Panc1 (cell line): ENCODE data around the gene AMZ1. TPM values are rescaled to one million over a fixed set of nuclear protein-coding genes. Genes with fewer than 3 reads are reported as not detected.

Experiments used
- ATAC-seq: fragments of 200-7000 bp; cut with Tn5 transposase; 2 replicates; pipeline ENCODE4 v1.9.1; 2020; ENCODE audit warnings: mild to moderate bottlenecking, moderate library complexity
- BruUV-seq: library from RNA; stranded (reverse); fragments of 400-500 nt; replicated peaks from 2 replicates; lab custom pipeline; 2021; lab: Mats Ljungman, UMichigan
- CTCF ChIA-PET: fragments of 300-600 bp; sonication (Branson Sonifier 250); formaldehyde crosslinking; loops from one replicate; lab custom pipeline; 2022; ENCODE audit warnings: antibody characterized with exemption; lab: Charles Lee
- POLR2A ChIA-PET: fragments of 300-600 bp; sonication (Branson Sonifier 250); formaldehyde crosslinking; loops from one replicate; lab custom pipeline; 2022; ENCODE audit warnings: antibody characterized with exemption; lab: Charles Lee
- DNase-seq: peaks from one replicate; pipeline ENCODE4 v3.0.0-alpha.2; 2010; ENCODE audit warnings: low read depth, low spot score
- H3K27ac ChIP-seq: 2 replicates; pipeline ENCODE4 v1.5.1; 2011; ENCODE audit warnings: mild to moderate bottlenecking, low read length, inconsistent platforms
- H3K27me3 ChIP-seq: fragments of 200-500 bp; sonication (Bioruptor generic); 2 replicates; pipeline ENCODE4 v1.6.0; 2014; ENCODE audit warnings: low read length, inconsistent platforms; ENCODE audit not compliant: control insufficient read depth, insufficient read depth
- H3K36me3 ChIP-seq: fragments of 200-500 bp; sonication (Bioruptor generic); 2 replicates; pipeline ENCODE4 v1.5.1; 2014; ENCODE audit warnings: inconsistent platforms, mild to moderate bottlenecking, low read length, moderate library complexity; ENCODE audit not compliant: control insufficient read depth, insufficient read depth
- H3K4me1 ChIP-seq: 2 replicates; pipeline ENCODE4 v1.5.1; 2011; ENCODE audit warnings: inconsistent platforms, mild to moderate bottlenecking, low read length, moderate library complexity; ENCODE audit not compliant: control insufficient read depth, insufficient read depth
- H3K4me3 ChIP-seq, 2 experiments: 2 replicates each; pipeline ENCODE4 v1.5.1; 2011 to 2012; ENCODE audit warnings: low read depth in 2 of 2, low read length in 2 of 2, mild to moderate bottlenecking in 2 of 2, inconsistent platforms in 1 of 2, moderate library complexity in 1 of 2
- H3K9me3 ChIP-seq: fragments of 200-500 bp; sonication (Bioruptor generic); 2 replicates; pipeline ENCODE4 v1.5.1; 2014; ENCODE audit warnings: low read depth, mild to moderate bottlenecking, inconsistent platforms, low read length, moderate library complexity; ENCODE audit not compliant: control insufficient read depth, insufficient read depth
- POLR2AphosphoS5 ChIP-seq: IDR thresholded peaks from 2 replicates; pipeline ENCODE4 v1.6.1; 2012; ENCODE audit warnings: mild to moderate bottlenecking, low read depth, low read length, moderate library complexity
- REST ChIP-seq, 2 experiments: IDR thresholded peaks; 2 replicates each; pipeline ENCODE4 v1.6.1; 2011 to 2012; ENCODE audit warnings: low read depth in 2 of 2, control low read depth in 1 of 2, low read length in 1 of 2, mild to moderate bottlenecking in 1 of 2, moderate library complexity in 1 of 2; ENCODE audit not compliant: insufficient read depth in 1 of 2
- SIN3A ChIP-seq: IDR thresholded peaks from 2 replicates; pipeline ENCODE4 v1.6.1; 2012; ENCODE audit warnings: low read depth, mild to moderate bottlenecking, low read length, moderate library complexity, borderline replicate concordance; ENCODE audit not compliant: insufficient read depth
- TCF7L2 ChIP-seq: IDR thresholded peaks from 2 replicates; pipeline ENCODE4 v1.6.1; 2011; ENCODE audit warnings: mild to moderate bottlenecking, low read depth, low read length, inconsistent platforms
- in situ Hi-C: cut with HindIII; loops from 2 replicates; pipeline ENCODE4 v1.10.0; 2016; ENCODE audit warnings: low sequenced_read_pairs, low pct_unique_long_range_greater_than_20kb
- intact Hi-C: fragments of 100-400 bp; cut with micrococcal nuclease; formaldehyde crosslinking; loops from one replicate; pipeline ENCODE4 v1.10.0; 2022; ENCODE audit not compliant: unreplicated experiment
- total RNA-seq: library from RNA; stranded (reverse); gene quantifications from one replicate; pipeline ENCODE4 v1.2.1, GENCODE V29; 2021; ENCODE audit not compliant: unreplicated experiment
- TF ChIP-seq, protein P1 (sequence below): fragments of 450-650 bp; IDR thresholded peaks from 2 replicates; pipeline ENCODE4 v1.5.1; 2017; ENCODE audit warnings: mild to moderate bottlenecking

The AMZ1 gene
- total RNA-seq, 1 experiment from 2014 or later: 0.57 TPM

DNA sequence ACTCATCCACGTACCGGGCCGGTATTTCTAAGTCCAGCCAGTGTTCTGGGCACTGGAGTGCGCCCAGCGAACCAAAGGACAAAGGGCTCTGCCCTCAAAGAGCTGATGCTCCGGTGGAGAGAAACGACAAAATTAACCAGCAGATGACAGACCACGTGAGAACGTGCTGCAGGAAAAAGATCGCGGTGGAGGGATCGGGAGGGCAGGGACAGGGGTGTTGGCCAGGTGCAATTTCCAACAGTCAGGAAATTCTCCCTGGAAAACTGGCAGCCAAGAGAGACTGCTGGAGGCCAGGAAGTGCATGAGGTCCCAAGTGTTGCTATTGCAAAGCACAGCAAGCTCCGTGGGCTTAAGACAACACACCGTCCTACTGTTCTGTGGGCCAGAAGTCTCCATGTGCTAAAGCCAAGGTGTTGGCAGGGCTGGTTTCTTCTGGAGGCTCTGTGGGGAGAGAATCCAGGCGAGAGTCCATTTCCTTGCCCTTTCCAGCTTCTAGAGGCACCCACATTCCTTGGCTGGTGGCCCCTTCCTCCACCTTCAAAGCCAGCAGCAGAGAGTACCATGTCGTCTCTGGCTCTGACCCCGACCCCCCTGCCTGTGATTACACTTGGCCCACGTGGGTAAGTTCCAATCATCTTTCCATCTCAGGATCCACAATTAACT is 21.3 kb upstream of the AMZ1 start:
- Histone ChIP-seq H3K9me3 (no peaks in the 10 kb centered on the region), H3K4me3 (no peak overlapping the region), H3K27me3 (no peaks in the 10 kb centered on the region), H3K4me1 (peaks cover 23% of the 10 kb centered on the region), H3K27ac (no peak overlapping the region), H3K36me3 (no peaks in the 10 kb centered on the region; the same call in 1 of the 2 replicates)
- ChIA-PET POLR2A (interaction anchor here (0.6 kb wide), 1 partner anchor 1192 kb away, joined by 4 read pairs; no protein-coding TSS in a partner anchor), CTCF (no interaction called here)
- ATAC-seq: no peak
- intact Hi-C loops (no loop called here), in situ Hi-C loops (no loop called here)
- BruUV-seq: no TSS peak
- TF ChIP-seq REST (IDR thresholded peaks at IDR 0.05; ENCODE audit: insufficient read depth in 1 of 2, low read depth in 2 of 2, low read length in 1 of 2) (no peak), SIN3A (no peak), POLR2AphosphoS5 (no peak), TCF7L2 (no peak)
- TF ChIP-seq, protein P1, sequence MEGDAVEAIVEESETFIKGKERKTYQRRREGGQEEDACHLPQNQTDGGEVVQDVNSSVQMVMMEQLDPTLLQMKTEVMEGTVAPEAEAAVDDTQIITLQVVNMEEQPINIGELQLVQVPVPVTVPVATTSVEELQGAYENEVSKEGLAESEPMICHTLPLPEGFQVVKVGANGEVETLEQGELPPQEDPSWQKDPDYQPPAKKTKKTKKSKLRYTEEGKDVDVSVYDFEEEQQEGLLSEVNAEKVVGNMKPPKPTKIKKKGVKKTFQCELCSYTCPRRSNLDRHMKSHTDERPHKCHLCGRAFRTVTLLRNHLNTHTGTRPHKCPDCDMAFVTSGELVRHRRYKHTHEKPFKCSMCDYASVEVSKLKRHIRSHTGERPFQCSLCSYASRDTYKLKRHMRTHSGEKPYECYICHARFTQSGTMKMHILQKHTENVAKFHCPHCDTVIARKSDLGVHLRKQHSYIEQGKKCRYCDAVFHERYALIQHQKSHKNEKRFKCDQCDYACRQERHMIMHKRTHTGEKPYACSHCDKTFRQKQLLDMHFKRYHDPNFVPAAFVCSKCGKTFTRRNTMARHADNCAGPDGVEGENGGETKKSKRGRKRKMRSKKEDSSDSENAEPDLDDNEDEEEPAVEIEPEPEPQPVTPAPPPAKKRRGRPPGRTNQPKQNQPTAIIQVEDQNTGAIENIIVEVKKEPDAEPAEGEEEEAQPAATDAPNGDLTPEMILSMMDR: no peak
- no peak for DNase-seq

GRCh38 chr7:2667843-2668242 is 20.2 kb upstream of the AMZ1 start:
- ChIA-PET CTCF (interaction anchor here (0.7 kb wide), 1 partner anchor 15 kb away, joined by 10 read pairs; no protein-coding TSS in a partner anchor), POLR2A (no interaction called here)
- no peaks in the 10 kb centered on the region for H3K27me3 ChIP-seq
- no peak for ATAC-seq
- no peak overlapping the region for H3K27ac ChIP-seq
- H3K9me3 ChIP-seq: no peaks in the 10 kb centered on the region
- in situ Hi-C loops: no loop called here
- H3K4me3 ChIP-seq: no peak overlapping the region
- BruUV-seq: no TSS peak
- intact Hi-C loops: no loop called here
- peaks cover 18% of the 10 kb centered on the region for H3K4me1 ChIP-seq
- no peaks in the 10 kb centered on the region; the same call in 1 of the 2 replicates for H3K36me3 ChIP-seq
- TF ChIP-seq SIN3A (no peak), TCF7L2 (no peak), REST (IDR thresholded peaks at IDR 0.05; ENCODE audit: insufficient read depth in 1 of 2, low read depth in 2 of 2, low read length in 1 of 2) (no peak), POLR2AphosphoS5 (no peak)
- TF ChIP-seq, protein P1: no peak
- no peak for DNase-seq
